AG10803 (cell line): ENCODE measurements around the gene PDE2A.

Source experiments
- DNase-seq: peaks from one replicate; pipeline ENCODE4 v3.0.0; 2010; ENCODE audit warnings: low read depth
- H3K4me3 ChIP-seq: 2 replicates; pipeline ENCODE4 v1.5.1; 2011; ENCODE audit warnings: mild to moderate bottlenecking, low read length, control low read depth
- CTCF ChIP-seq: conservative IDR thresholded peaks from 2 replicates; pipeline ENCODE4 v1.5.1; 2011; ENCODE audit warnings: mild to moderate bottlenecking, low read length, control low read depth, inconsistent platforms

PDE2A gene

GRCh38 chr11:72646024-72646423 is 28.2 kb downstream of the PDE2A start:
- DNase-seq, result no peak
- TF ChIP-seq CTCF, result no peak
- H3K4me3 ChIP-seq, result no peak overlapping the region

GRCh38 chr11:72643547-72643946 is 30.7 kb downstream of the PDE2A start:
- H3K4me3 ChIP-seq, result no peak overlapping the region
- DNase-seq, result peak; percentile 12
- no peak for TF ChIP-seq CTCF

DNA sequence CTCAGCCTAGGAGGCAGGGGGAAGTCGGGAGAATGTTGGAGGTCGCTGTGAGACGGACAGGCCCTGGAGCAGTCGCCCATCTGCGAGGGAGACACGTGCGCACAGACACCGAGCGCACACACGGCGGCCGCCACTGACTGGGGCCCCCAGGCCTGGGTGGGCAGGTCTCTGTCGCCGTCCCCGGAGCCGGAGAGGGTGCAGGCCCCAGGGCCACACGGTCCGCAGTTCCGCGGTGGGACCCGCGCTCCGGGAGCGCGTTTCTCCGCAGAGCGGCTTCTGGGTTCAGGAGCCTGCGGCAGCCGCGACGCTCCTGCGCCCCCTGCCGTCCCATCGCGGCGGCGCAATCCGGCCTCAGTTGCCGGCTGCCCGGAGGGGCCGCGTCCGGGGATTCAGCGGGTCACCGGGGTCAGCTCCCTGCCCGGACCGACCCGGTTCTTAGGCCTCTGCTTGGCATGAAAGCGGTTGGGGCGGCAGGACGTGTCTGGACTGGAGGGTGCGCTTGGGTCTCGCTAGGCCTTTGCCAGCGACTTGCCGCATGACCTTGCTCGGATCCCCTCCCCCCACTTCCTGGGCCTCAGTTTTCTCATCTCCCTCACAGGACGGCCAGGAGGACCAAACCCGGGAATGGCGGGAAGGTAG is 31.2 kb downstream of the PDE2A start:
- H3K4me3 ChIP-seq, result peak overlapping the region; percentile 35
- TF ChIP-seq CTCF, result peak; percentile 59
- peak; percentile 25 for DNase-seq

DNA sequence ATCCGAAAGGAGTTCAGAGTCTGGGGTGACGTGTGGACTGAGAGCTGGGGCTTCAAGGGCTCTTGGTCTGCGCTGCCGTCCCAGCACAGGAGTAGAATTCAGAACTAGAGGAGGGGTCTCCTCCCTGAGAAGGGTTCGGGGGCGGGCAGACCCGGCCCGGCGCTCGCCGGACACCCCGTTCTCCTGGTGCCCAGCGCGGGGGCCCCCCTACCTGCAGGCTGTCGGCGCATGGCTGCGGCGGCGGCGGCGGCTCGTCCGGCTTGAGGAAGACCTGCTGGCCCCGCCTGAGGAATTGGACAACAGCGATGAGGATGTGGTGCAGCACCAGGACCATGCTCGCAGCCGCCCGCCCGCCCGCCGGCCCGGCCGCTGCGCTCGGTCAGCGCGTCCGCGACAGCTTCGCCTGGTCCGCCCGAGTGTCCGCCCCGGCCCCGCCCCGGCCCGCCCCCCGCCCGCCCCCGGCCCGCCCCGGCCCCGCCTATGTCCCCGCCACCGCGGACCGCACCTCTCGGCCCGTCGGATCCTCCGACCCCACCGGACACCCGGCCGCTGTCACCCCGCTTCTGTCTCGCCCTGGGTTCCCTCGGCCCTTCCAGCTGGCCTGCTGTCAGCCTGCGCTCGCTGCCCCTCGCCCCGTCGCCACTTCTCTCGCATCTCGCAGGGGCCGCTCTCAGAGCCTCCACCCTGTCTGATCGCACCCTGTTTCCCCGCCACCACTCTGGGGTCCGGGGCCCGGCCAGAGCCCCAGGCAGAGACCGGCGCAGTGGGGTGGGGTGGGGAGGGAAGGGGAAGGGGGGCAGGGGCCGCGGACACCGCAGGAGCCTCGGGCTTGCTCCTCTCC is 32.0 kb downstream of the PDE2A start:
- peak overlapping the region; percentile 51 for H3K4me3 ChIP-seq
- DNase-seq, result peak; percentile 3
- no peak for TF ChIP-seq CTCF

DNA sequence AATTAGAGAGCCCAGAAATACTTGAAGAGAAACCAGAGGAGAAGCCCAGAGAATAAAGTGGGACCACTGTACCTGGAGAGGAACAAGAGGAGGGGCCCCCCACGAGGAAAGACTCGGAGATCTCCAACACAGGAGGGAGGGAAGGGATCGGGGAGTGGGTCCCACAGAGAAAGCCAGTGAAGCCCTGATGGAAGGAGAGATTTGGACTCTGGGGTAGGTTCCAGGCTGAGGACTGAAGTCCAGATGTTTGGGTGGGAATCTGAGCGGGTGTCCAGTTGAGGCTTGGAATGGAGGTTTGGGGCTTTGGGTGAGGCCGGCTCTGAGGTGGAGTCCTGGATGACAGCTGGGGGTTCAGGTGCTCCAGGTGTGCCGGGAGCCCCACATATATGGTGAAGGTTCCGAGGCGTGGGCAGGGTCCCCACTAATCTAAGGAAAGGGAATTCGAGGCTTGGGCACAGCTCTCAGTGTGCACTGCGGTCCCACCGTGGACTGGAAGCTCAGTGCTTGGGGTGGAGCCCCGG is 32.6 kb downstream of the PDE2A start:
- H3K4me3 ChIP-seq, result no peak overlapping the region
- no peak for DNase-seq

GRCh38 chr11:72639502-72640375 is 34.5 kb downstream of the PDE2A start:
- H3K4me3 ChIP-seq, result no peak overlapping the region
- DNase-seq, result no peak
- no peak for TF ChIP-seq CTCF

More for the DNA sequence above, 32.6 kb downstream of the PDE2A start:
- no peak for TF ChIP-seq CTCF
